ENCODE measurements around the gene SH2D4B. TPM values are rescaled to one million over a fixed set of nuclear protein-coding genes. Genes with fewer than 3 reads are reported as not detected.

SH2D4B gene
- total RNA-seq, 1 experiment from 2014 or later: 0.22 TPM

- H2AFZ ChIP-seq (ENCODE audit: low read depth, low read length, poor library complexity, severe bottlenecking): no peak overlapping the region
- H4K20me1 ChIP-seq (ENCODE audit: insufficient read depth): no peaks in the 10 kb centered on the region
- H3K4me2 ChIP-seq (ENCODE audit: low read length): no peak overlapping the region
- no peak overlapping the region for H3K4me3 ChIP-seq (replicated peaks in 1 of 2; ENCODE audit: low read depth in 1 of 2, low read length in 2 of 2)
- no peak for ATAC-seq
- no TSS peak for BruUV-seq (replicated peaks)
- no peak overlapping the region for H3K27ac ChIP-seq (ENCODE audit: low read depth, low read length)
- peaks cover 3 to 9% of the 10 kb centered on the region in 2 experiments; a peak in 1 of 4 replicates for H3K4me1 ChIP-seq (ENCODE audit: control insufficient read depth in 1 of 2, insufficient read depth in 2 of 2, low read length in 2 of 2)
- intact Hi-C loops (cut with micrococcal nuclease): loop anchor here (2.0 to 10.0 kb wide), 3 partner anchors 86 to 276 kb away; no protein-coding TSS in a partner anchor
- CTCF ChIA-PET: interaction anchor here (1.5 kb wide), 1 partner anchor 25 kb away, joined by 5 read pairs; no protein-coding TSS in a partner anchor
- POLR2A ChIA-PET: no interaction called here
- no peaks in the 10 kb centered on the region for H3K79me2 ChIP-seq (ENCODE audit: insufficient read depth, low read length)
- no peaks in the 10 kb centered on the region for H3K9me3 ChIP-seq (ENCODE audit: control insufficient read depth in 1 of 2, insufficient read depth in 1 of 2, low read depth in 1 of 2, low read length in 2 of 2)
- H3K27me3 ChIP-seq (ENCODE audit: insufficient read depth, low read length): no peaks in the 10 kb centered on the region
- H3K9ac ChIP-seq (ENCODE audit: low read length): no peak overlapping the region
- RAD21 ChIA-PET (ENCODE audit: low non-redundant PET in 1 of 2, low total read pairs in 2 of 2, uncharacterized antibody in 2 of 2, unreplicated experiment in 2 of 2): no interaction called here
- TF ChIP-seq SIN3A (IDR thresholded peaks at IDR 0.05; ENCODE audit: low read depth) (no peak), ELF1 (IDR thresholded peaks at IDR 0.05; ENCODE audit: borderline replicate concordance, low read depth) (no peak), POLR2A (IDR thresholded peaks at IDR 0.05; ENCODE audit: borderline replicate concordance, extremely low read depth, insufficient read depth, insufficient read length) (no peak)
- DNase-seq (ENCODE audit: low read depth, low spot score): no peak
- H3K9me2 ChIP-seq (ENCODE audit: insufficient read depth): no peaks in the 10 kb centered on the region
- H3K36me3 ChIP-seq (ENCODE audit: control insufficient read depth in 1 of 2, insufficient read depth in 2 of 2, low read length in 2 of 2): no peaks in the 10 kb centered on the region
Observed at GRCh38 chr10:80530816-80531215, 6.9 kb upstream of the SH2D4B start.

- Histone ChIP-seq H2AFZ (ENCODE audit: low read depth, low read length, poor library complexity, severe bottlenecking) (no peak overlapping the region), H3K9ac (ENCODE audit: low read length) (no peak overlapping the region), H3K9me3 (ENCODE audit: control insufficient read depth in 1 of 2, insufficient read depth in 1 of 2, low read depth in 1 of 2, low read length in 2 of 2) (no peaks in the 10 kb centered on the region), H3K27ac (ENCODE audit: low read depth, low read length) (no peak overlapping the region), H3K4me1 (ENCODE audit: control insufficient read depth in 1 of 2, insufficient read depth in 2 of 2, low read length in 2 of 2) (peaks cover 3 to 22% of the 10 kb centered on the region in 2 experiments; a peak in 2 of 4 replicates), H3K79me2 (ENCODE audit: insufficient read depth, low read length) (no peaks in the 10 kb centered on the region), H3K4me3 (replicated peaks in 1 of 2; ENCODE audit: low read depth in 1 of 2, low read length in 2 of 2) (no peak overlapping the region), H3K36me3 (ENCODE audit: control insufficient read depth in 1 of 2, insufficient read depth in 2 of 2, low read length in 2 of 2) (no peaks in the 10 kb centered on the region), H3K27me3 (ENCODE audit: insufficient read depth, low read length) (no peaks in the 10 kb centered on the region), H4K20me1 (ENCODE audit: insufficient read depth) (no peaks in the 10 kb centered on the region), H3K4me2 (ENCODE audit: low read length) (no peak overlapping the region), H3K9me2 (ENCODE audit: insufficient read depth) (no peaks in the 10 kb centered on the region)
- ATAC-seq (no peak), DNase-seq (ENCODE audit: low read depth, low spot score) (no peak)
- POLR2A ChIA-PET: no interaction called here
- intact Hi-C loops (cut with micrococcal nuclease): loop anchor here (10.0 kb wide), 1 partner anchor 278 kb away; no protein-coding TSS in a partner anchor
- CTCF ChIA-PET: no interaction called here
- RAD21 ChIA-PET (ENCODE audit: low non-redundant PET in 1 of 2, low total read pairs in 2 of 2, uncharacterized antibody in 2 of 2, unreplicated experiment in 2 of 2): no interaction called here
- no TSS peak for BruUV-seq (replicated peaks)
- no peak for TF ChIP-seq SIN3A (IDR thresholded peaks at IDR 0.05; ENCODE audit: low read depth)
- no peak for TF ChIP-seq ZBTB33 (IDR thresholded peaks at IDR 0.05; ENCODE audit: extremely low read depth, insufficient replicate concordance, low read length)
- TF ChIP-seq RAD21 (IDR thresholded peaks at IDR 0.05; ENCODE audit: low read depth): no peak
- no peak for TF ChIP-seq ZNF274 (IDR thresholded peaks at IDR 0.05; ENCODE audit: low read depth, low read length)
- no peak for TF ChIP-seq ELF1 (IDR thresholded peaks at IDR 0.05; ENCODE audit: borderline replicate concordance, low read depth)
- no peak for TF ChIP-seq SRF (IDR thresholded peaks at IDR 0.05; ENCODE audit: low read depth)
- no peak for TF ChIP-seq EZH2 (IDR thresholded peaks at IDR 0.05)
- TF ChIP-seq REST (IDR thresholded peaks at IDR 0.05; ENCODE audit: low read depth): no peak
- TF ChIP-seq ZFX (IDR thresholded peaks at IDR 0.05): no peak
- TF ChIP-seq JUND (IDR thresholded peaks at IDR 0.05): no peak
- TF ChIP-seq YY1 (IDR thresholded peaks at IDR 0.05; ENCODE audit: extremely low read depth, insufficient replicate concordance, low read depth, low read length): no peak
- no peak for TF ChIP-seq POLR2AphosphoS5 (IDR thresholded peaks at IDR 0.05; ENCODE audit: low read depth, low read length)
- TF ChIP-seq ATF3 (IDR thresholded peaks at IDR 0.05): no peak
- TF ChIP-seq EZH2phosphoT487 (IDR thresholded peaks at IDR 0.05; ENCODE audit: borderline replicate concordance): no peak
- no peak for TF ChIP-seq MAX (IDR thresholded peaks at IDR 0.05)
Observed at GRCh38 chr10:80532571-80532970, 5.1 kb upstream of the SH2D4B start.
